ENCODE results near the gene BIN2. TPM values are rescaled to one million over a fixed set of nuclear protein-coding genes. Genes with fewer than 3 reads are reported as not detected.
"Not testable (repeated sequence)": the region's sequence is repeated elsewhere in the genome, so short reads cannot be mapped to it uniquely, and the experiment has no call there.

BIN2 gene
- total RNA-seq, 1 donor from 2014 or later = 1.6 TPM

- no peak for DNase-seq
- intact Hi-C loops (cut with micrococcal nuclease) = no loop called here
- Histone ChIP-seq H3K4me1 (no peaks in the 10 kb centered on the region), H3K36me3 (no peaks in the 10 kb centered on the region), H3K27me3 (ENCODE audit: low read depth) (no peaks in the 10 kb centered on the region), H3K4me3 (no peak overlapping the region), H3K27ac (replicated peaks) (no peak overlapping the region), H3K9me3 (replicated peaks) (no peaks in the 10 kb centered on the region)
- TF ChIP-seq CTCF (IDR thresholded peaks at IDR 0.05; ENCODE audit: borderline replicate concordance) = no peak
These were observed 61.2 kb downstream of the BIN2 start for GRCh38 chr12:51262758-51263177.

GRCh38 chr12:51259600-51259999, 64.4 kb downstream of the BIN2 start:
- H3K4me1 ChIP-seq; H3K4me3 ChIP-seq; H3K36me3 ChIP-seq; H3K27me3 ChIP-seq (ENCODE audit: low read depth); H3K27ac ChIP-seq (replicated peaks); intact Hi-C loops (cut with micrococcal nuclease); DNase-seq; H3K9me3 ChIP-seq (replicated peaks): not testable (repeated sequence)

- Histone ChIP-seq H3K36me3 (no peaks in the 10 kb centered on the region), H3K4me3 (no peak overlapping the region), H3K9me3 (replicated peaks) (no peaks in the 10 kb centered on the region), H3K4me1 (no peaks in the 10 kb centered on the region), H3K27me3 (ENCODE audit: low read depth) (no peaks in the 10 kb centered on the region), H3K27ac (replicated peaks) (no peak overlapping the region)
- TF ChIP-seq CTCF (IDR thresholded peaks at IDR 0.05; ENCODE audit: borderline replicate concordance) = no peak
- intact Hi-C loops (cut with micrococcal nuclease) = no loop called here
- DNase-seq = no peak
These were observed 69.4 kb downstream of the BIN2 start for GRCh38 chr12:51254536-51254935.

- DNase-seq = no peak
- H3K27me3 ChIP-seq (ENCODE audit: low read depth) = no peaks in the 10 kb centered on the region
- no peak overlapping the region for H3K27ac ChIP-seq (replicated peaks)
- H3K4me1 ChIP-seq = no peaks in the 10 kb centered on the region
- TF ChIP-seq CTCF (IDR thresholded peaks at IDR 0.05; ENCODE audit: borderline replicate concordance) = no peak
- intact Hi-C loops (cut with micrococcal nuclease) = no loop called here
- H3K36me3 ChIP-seq = no peaks in the 10 kb centered on the region
- no peak overlapping the region for H3K4me3 ChIP-seq
- H3K9me3 ChIP-seq (replicated peaks) = no peaks in the 10 kb centered on the region
These were observed 70.7 kb downstream of the BIN2 start for GRCh38 chr12:51253276-51253675.

GRCh38 chr12:51247523-51248206, 76.3 kb downstream of the BIN2 start:
- intact Hi-C loops (cut with micrococcal nuclease) = no loop called here
- Histone ChIP-seq H3K4me3 (no peak overlapping the region), H3K27me3 (ENCODE audit: low read depth) (no peaks in the 10 kb centered on the region), H3K36me3 (peaks cover 19% of the 10 kb centered on the region), H3K4me1 (peaks cover 33% of the 10 kb centered on the region), H3K9me3 (replicated peaks) (no peaks in the 10 kb centered on the region), H3K27ac (replicated peaks) (peak overlapping the region; percentile 27)
- no peak for DNase-seq
- TF ChIP-seq CTCF (IDR thresholded peaks at IDR 0.05; ENCODE audit: borderline replicate concordance) = no peak

GRCh38 chr12:51246254-51246853, 77.6 kb downstream of the BIN2 start:
- intact Hi-C loops (cut with micrococcal nuclease) = no loop called here
- DNase-seq = no peak
- Histone ChIP-seq H3K27ac (replicated peaks) (peak overlapping the region; percentile 51), H3K9me3 (replicated peaks) (no peaks in the 10 kb centered on the region), H3K27me3 (ENCODE audit: low read depth) (no peaks in the 10 kb centered on the region), H3K4me1 (peaks cover 46% of the 10 kb centered on the region), H3K4me3 (no peak overlapping the region), H3K36me3 (peaks cover 32% of the 10 kb centered on the region)
- TF ChIP-seq CTCF (IDR thresholded peaks at IDR 0.05; ENCODE audit: borderline replicate concordance) = peak; percentile 25

All from left ventricle myocardium inferior (tissue), 1 donor.